B cell (primary cell): ENCODE data around the gene POLR1B. TPM values are rescaled to one million over a fixed set of nuclear protein-coding genes. Genes with fewer than 3 reads are reported as not detected.

Source experiments
- ATAC-seq: fragments of 200-7000 bp; cut with Tn5 transposase; one replicate; pipeline ENCODE4 v1.10.0; 2021; ENCODE audit warnings: low read depth, mild to moderate bottlenecking, moderate number of reproducible peaks, moderate library complexity
- CTCF ChIA-PET: fragments of 350-600 bp; sonication (Branson Sonifier 250); formaldehyde crosslinking; loops from one replicate; lab custom pipeline; 2021; ENCODE audit warnings: antibody characterized with exemption, inconsistent platforms; lab: Charles Lee
- POLR2A ChIA-PET: fragments of 350-600 bp; sonication (Branson Sonifier 250); formaldehyde crosslinking; loops from one replicate; lab custom pipeline; 2021; ENCODE audit warnings: antibody characterized with exemption; lab: Charles Lee
- DNase-seq: peaks from one replicate; pipeline ENCODE4 v3.0.0; 2013
- H2AFZ ChIP-seq: 2 replicates; pipeline ENCODE4 v1.6.1; 2012; ENCODE audit warnings: mild to moderate bottlenecking, low read depth, low read length; ENCODE audit not compliant: insufficient read depth, poor library complexity, severe bottlenecking
- H3K27ac ChIP-seq, 2 donors: 1 replicate in 1 of 2; 2 replicates in 1 of 2; pipeline ENCODE4 v1.5.1; 2012 to 2013; ENCODE audit warnings: low read length in 2 of 2, mild to moderate bottlenecking in 2 of 2, moderate library complexity in 1 of 2
- H3K27me3 ChIP-seq, 4 experiments: fragments of 200-600 bp in 1 of 4; sonication (generic) in 1 of 4; replicated peaks in 1 of 4; 1 replicate in 2 of 4; 2 replicates in 2 of 4; pipeline versions ENCODE4 v1.6.1 to v1.7.0; 2013 to 2016; ENCODE audit warnings: low read length in 3 of 4, mild to moderate bottlenecking in 2 of 4, mixed read lengths in 1 of 4, moderate library complexity in 1 of 4; ENCODE audit not compliant: insufficient read depth in 4 of 4, control insufficient read depth in 3 of 4; ENCODE audit errors: control extremely low read depth in 1 of 4
- H3K36me3 ChIP-seq, 2 experiments: replicated peaks in 1 of 2; 1 replicate in 1 of 2; 2 replicates in 1 of 2; pipeline versions ENCODE4 v1.6.1 to v1.7.1; 2013; ENCODE audit warnings: low read length in 1 of 2; ENCODE audit not compliant: insufficient read depth in 2 of 2, control insufficient read depth in 1 of 2; ENCODE audit errors: control extremely low read depth in 1 of 2, extremely low read depth in 1 of 2
- H3K4me1 ChIP-seq, 2 donors: fragments of 200-600 bp in 1 of 2; sonication (generic) in 1 of 2; 1 replicate in 1 of 2; 2 replicates in 1 of 2; pipeline versions ENCODE4 v1.5.1 to v1.6.1; 2013 to 2017; ENCODE audit warnings: low read length in 2 of 2; ENCODE audit not compliant: control insufficient read depth in 2 of 2, insufficient read depth in 2 of 2
- H3K4me2 ChIP-seq: replicated peaks from 2 replicates; pipeline ENCODE3; 2012; ENCODE audit warnings: mild to moderate bottlenecking, low read depth, low read length; ENCODE audit not compliant: poor library complexity, severe bottlenecking
- H3K4me3 ChIP-seq, 5 experiments: fragments of 200-600 bp in 1 of 5; sonication (generic) in 1 of 5; 1 replicate in 3 of 5; 2 replicates in 2 of 5; pipeline versions ENCODE4 v1.5.1 to v1.7.0; 2011 to 2016; ENCODE audit warnings: low read length in 4 of 5, mild to moderate bottlenecking in 4 of 5, low read depth in 2 of 5, control low read depth in 1 of 5, moderate library complexity in 1 of 5; ENCODE audit not compliant: insufficient read depth in 1 of 5; ENCODE audit errors: control extremely low read depth in 1 of 5, extremely low read depth in 1 of 5
- H3K79me2 ChIP-seq: fragments of 200-600 bp; sonication (generic); one replicate; pipeline ENCODE4 v1.6.0; 2016; ENCODE audit warnings: low read length; ENCODE audit not compliant: control insufficient read depth, insufficient read depth
- H3K9ac ChIP-seq: fragments of 200-600 bp; sonication (generic); 2 replicates; pipeline ENCODE4 v1.6.1; 2017; ENCODE audit warnings: mild to moderate bottlenecking, low read length, moderate library complexity
- H3K9me3 ChIP-seq, 3 donors: one replicate each; pipeline versions ENCODE4 v1.6.1 to v1.7.1; 2013; ENCODE audit warnings: low read length in 2 of 3; ENCODE audit not compliant: control insufficient read depth in 2 of 3, insufficient read depth in 1 of 3; ENCODE audit errors: control extremely low read depth in 1 of 3
- H4K20me1 ChIP-seq: 2 replicates; pipeline ENCODE4 v1.6.0; 2012; ENCODE audit warnings: mild to moderate bottlenecking, low read length; ENCODE audit not compliant: insufficient read depth, control insufficient read depth, poor library complexity, severe bottlenecking
- H3K27ac Mint-ChIP-seq: one replicate; pipeline ENCODE4 v1.8.0; 2021; ENCODE audit warnings: mixed read lengths
- H3K27me3 Mint-ChIP-seq: one replicate; pipeline ENCODE4 v1.8.0; 2021; ENCODE audit warnings: mixed read lengths
- H3K4me1 Mint-ChIP-seq: one replicate; pipeline ENCODE4 v1.8.0; 2021; ENCODE audit warnings: mixed read lengths
- H3K4me3 Mint-ChIP-seq: one replicate; pipeline ENCODE4 v1.8.0; 2021; ENCODE audit warnings: mixed read lengths
- H3K9me3 Mint-ChIP-seq: one replicate; pipeline ENCODE4 v1.8.0; 2022; ENCODE audit warnings: mixed read lengths; ENCODE audit not compliant: insufficient read depth
- EZH2 ChIP-seq: IDR thresholded peaks from 2 replicates; pipeline ENCODE4 v1.6.1; 2012; ENCODE audit warnings: borderline replicate concordance, low read depth, mild to moderate bottlenecking, moderate library complexity, low read length; ENCODE audit not compliant: insufficient read depth, poor library complexity, severe bottlenecking
- WGBS: methylation state at CpG from one replicate; pipeline ENCODE4 v1.1.5; 2013; ENCODE audit warnings: missing lambda C conversion rate; ENCODE audit not compliant: insufficient coverage; 5-methylcytosine and 5-hydroxymethylcytosine counted together
- intact Hi-C: fragments of 100-400 bp; cut with micrococcal nuclease; formaldehyde crosslinking; loops from one replicate; pipeline ENCODE4 v1.10.0; 2022
- polyA plus RNA-seq: library from polyadenylated mRNA; depleted of rRNA; stranded (reverse); fragments of >200 nt; gene quantifications from 2 replicates; pipeline ENCODE4 v1.2.3, GENCODE V29; 2012
- total RNA-seq, 2 donors: library from RNA; stranded (reverse); fragments of 120-200 nt in 1 of 2; gene quantifications; 1 replicate in 1 of 2; 2 replicates in 1 of 2; pipeline versions ENCODE4 v1.2.3 to v1.2.4, GENCODE V29; 2013 to 2022
- TF ChIP-seq, protein P1 (sequence below): fragments of 200-600 bp; IDR thresholded peaks from one replicate; pipeline ENCODE4 v1.8.0; 2022; ENCODE audit warnings: antibody characterized with exemption, mild to moderate bottlenecking

Gene POLR1B
- total and polyA plus RNA-seq, 2 donors (not counting 1 experiment from before 2014, with no cell fraction given) = 7.0 to 32.5 TPM

DNA sequence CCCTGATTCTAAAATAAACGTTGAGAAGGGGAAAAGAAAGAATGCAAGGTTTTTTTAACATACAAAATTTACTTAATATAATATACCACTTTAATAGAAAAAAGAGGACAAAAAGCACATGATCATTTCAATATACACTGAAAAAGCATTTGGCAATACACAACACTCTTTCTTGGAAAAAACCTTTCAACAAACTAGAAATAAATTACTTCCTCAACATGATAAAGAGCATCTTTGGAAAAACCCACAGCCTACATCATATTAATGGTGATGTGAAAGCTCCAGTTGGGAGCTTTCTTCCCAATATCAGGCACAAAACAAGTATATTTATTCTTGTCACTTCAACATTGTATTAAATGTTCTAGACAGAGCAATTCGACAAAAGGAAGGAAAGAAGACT, 3.0 kb upstream of the POLR1B start:
- Histone ChIP-seq H3K9me3 (no peaks in the 10 kb centered on the region), H3K36me3 (no peaks in the 10 kb centered on the region), H3K4me2 (no peak overlapping the region), H3K27me3 (no peaks in the 10 kb centered on the region), H4K20me1 (no peaks in the 10 kb centered on the region), H3K4me1 (peaks cover 15 to 18% of the 10 kb centered on the region in 2 donors), H3K27ac (no peak overlapping the region), H3K9ac (no peak overlapping the region), H2AFZ (no peak overlapping the region), H3K4me3 (no peak overlapping the region), H3K79me2 (peaks cover 23% of the 10 kb centered on the region)
- no peak overlapping the region for H3K27ac Mint-ChIP-seq
- no peaks in the 10 kb centered on the region for H3K9me3 Mint-ChIP-seq
- no peak for DNase-seq
- POLR2A ChIA-PET = no interaction called here
- no peak for ATAC-seq
- H3K4me1 Mint-ChIP-seq = peaks cover 11% of the 10 kb centered on the region
- CTCF ChIA-PET = interaction anchor here (1.3 kb wide), 1 partner anchor 11 kb away, joined by 3 read pairs; no protein-coding TSS in a partner anchor
- TF ChIP-seq, protein P1, sequence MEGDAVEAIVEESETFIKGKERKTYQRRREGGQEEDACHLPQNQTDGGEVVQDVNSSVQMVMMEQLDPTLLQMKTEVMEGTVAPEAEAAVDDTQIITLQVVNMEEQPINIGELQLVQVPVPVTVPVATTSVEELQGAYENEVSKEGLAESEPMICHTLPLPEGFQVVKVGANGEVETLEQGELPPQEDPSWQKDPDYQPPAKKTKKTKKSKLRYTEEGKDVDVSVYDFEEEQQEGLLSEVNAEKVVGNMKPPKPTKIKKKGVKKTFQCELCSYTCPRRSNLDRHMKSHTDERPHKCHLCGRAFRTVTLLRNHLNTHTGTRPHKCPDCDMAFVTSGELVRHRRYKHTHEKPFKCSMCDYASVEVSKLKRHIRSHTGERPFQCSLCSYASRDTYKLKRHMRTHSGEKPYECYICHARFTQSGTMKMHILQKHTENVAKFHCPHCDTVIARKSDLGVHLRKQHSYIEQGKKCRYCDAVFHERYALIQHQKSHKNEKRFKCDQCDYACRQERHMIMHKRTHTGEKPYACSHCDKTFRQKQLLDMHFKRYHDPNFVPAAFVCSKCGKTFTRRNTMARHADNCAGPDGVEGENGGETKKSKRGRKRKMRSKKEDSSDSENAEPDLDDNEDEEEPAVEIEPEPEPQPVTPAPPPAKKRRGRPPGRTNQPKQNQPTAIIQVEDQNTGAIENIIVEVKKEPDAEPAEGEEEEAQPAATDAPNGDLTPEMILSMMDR = no peak
- no peak for TF ChIP-seq EZH2
- no peak overlapping the region for H3K4me3 Mint-ChIP-seq
- intact Hi-C loops = no loop called here
- H3K27me3 Mint-ChIP-seq = no peaks in the 10 kb centered on the region
- whole genome bisulfite sequencing = no CpG with 5 or more reads among the region's 2 CpGs

DNA sequence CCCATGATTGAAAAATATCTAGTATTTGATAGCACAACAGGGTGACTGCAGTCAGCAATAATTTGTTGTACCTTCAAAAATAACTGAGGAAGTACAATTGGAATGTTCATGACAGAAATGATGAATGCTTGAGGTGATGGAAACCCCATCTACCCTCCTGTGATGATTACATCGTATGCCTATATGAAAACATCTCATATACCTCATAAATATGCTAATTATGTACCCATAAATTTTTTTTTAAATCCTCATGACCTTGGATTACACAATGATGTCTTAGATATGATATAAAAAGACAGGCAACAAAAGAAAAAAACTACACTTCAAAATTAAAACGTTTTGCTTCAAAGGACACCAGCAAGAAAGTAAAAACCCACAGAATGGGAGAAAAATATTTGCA, 1.4 kb upstream of the POLR1B start:
- H3K27ac ChIP-seq = peak overlapping the region; percentile 85 to 94
- peak overlapping the region in 4 of 5 experiments; percentile 65 to 99 (median 95) for H3K4me3 ChIP-seq
- no CpG with 5 or more reads among the region's 2 CpGs for WGBS
- H3K4me1 Mint-ChIP-seq = peaks cover 15% of the 10 kb centered on the region
- H4K20me1 ChIP-seq = no peaks in the 10 kb centered on the region
- H3K79me2 ChIP-seq = peaks cover 37% of the 10 kb centered on the region
- DNase-seq (no peak), ATAC-seq (no peak)
- peak overlapping the region; percentile 93 for H3K9ac ChIP-seq
- TF ChIP-seq, protein P1 = no peak
- no peak for TF ChIP-seq EZH2
- no peaks in the 10 kb centered on the region for H3K27me3 ChIP-seq
- H3K4me3 Mint-ChIP-seq = no peak overlapping the region
- H3K9me3 ChIP-seq = no peaks in the 10 kb centered on the region
- no peak overlapping the region for H3K27ac Mint-ChIP-seq
- peak overlapping the region; percentile 91 for H3K4me2 ChIP-seq
- H3K36me3 ChIP-seq = peaks cover 0 to 2% of the 10 kb centered on the region in 2 experiments
- POLR2A ChIA-PET = no interaction called here
- intact Hi-C loops = loop anchor here (1.0 to 5.0 kb wide), 2 partner anchors 264 to 485 kb away; partner anchors contain the start of gene ZC3H6
- CTCF ChIA-PET = interaction anchor here (0.8 to 0.9 kb wide), 4 partner anchors 40 to 282 kb away, joined by 3 to 4 read pairs (median 3); no protein-coding TSS in a partner anchor
- H3K9me3 Mint-ChIP-seq = no peaks in the 10 kb centered on the region
- H3K27me3 Mint-ChIP-seq = no peaks in the 10 kb centered on the region
- H2AFZ ChIP-seq = peak overlapping the region; percentile 98
- H3K4me1 ChIP-seq = peaks cover 15 to 18% of the 10 kb centered on the region in 2 donors
